Measurements from ENCODE around the gene TSPEAR. TPM values are rescaled to one million over a fixed set of nuclear protein-coding genes. Genes with fewer than 3 reads are reported as not detected.

The TSPEAR gene
- total RNA-seq, 6 experiments from 2014 or later: not detected

DNA sequence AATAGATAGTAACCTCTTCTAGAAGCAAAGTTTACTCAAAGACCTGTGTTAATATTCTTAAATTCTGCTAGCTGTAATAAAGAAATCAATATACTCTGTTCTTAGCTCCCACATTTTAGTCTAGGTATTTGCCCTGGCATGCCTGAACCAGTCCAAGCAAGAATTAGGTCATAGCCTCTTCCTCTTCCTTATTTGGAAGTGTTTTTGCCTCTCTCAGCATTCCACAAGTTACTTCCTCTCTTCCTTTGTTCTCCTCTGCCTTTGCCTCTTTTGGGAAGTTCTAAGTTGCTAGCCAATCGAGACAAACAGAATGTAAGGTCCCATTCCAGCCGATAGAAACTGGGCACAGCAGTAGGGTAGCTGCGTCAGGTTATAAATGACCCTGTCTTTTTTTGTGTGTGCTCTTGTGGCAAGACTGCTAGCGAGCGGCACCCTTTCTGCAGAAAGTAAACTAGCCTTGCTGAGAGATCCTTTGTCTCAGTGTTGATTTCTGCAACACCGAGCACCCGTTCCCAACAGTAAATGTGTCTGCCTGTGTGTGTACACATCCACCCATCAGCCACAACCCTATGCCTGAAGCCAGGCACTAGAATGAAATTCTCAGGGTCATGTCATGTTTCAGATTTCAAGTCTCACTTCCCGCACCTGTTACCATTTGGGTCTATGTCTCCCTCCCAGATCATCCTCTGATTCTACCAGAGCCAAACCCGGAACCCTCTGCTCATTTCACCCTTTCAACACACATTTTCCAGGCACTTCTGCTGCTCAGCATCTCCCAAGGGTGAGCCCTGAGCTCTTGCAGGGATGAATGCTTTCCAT lies 218.6 kb downstream of the TSPEAR start:
- Mint-ChIP-seq H3K4me1 (ENCODE audit: low read depth) (no peaks in the 10 kb centered on the region), H3K36me3 (ENCODE audit: low read depth) (peaks cover 21% of the 10 kb centered on the region), H3K27me3 (ENCODE audit: insufficient read depth) (peaks cover 22% of the 10 kb centered on the region), H3K4me3 (no peak overlapping the region), H3K9me3 (peaks cover 30% of the 10 kb centered on the region), H3K27ac (no peak overlapping the region)
- no peak for DNase-seq
- TF ChIP-seq, protein P1, sequence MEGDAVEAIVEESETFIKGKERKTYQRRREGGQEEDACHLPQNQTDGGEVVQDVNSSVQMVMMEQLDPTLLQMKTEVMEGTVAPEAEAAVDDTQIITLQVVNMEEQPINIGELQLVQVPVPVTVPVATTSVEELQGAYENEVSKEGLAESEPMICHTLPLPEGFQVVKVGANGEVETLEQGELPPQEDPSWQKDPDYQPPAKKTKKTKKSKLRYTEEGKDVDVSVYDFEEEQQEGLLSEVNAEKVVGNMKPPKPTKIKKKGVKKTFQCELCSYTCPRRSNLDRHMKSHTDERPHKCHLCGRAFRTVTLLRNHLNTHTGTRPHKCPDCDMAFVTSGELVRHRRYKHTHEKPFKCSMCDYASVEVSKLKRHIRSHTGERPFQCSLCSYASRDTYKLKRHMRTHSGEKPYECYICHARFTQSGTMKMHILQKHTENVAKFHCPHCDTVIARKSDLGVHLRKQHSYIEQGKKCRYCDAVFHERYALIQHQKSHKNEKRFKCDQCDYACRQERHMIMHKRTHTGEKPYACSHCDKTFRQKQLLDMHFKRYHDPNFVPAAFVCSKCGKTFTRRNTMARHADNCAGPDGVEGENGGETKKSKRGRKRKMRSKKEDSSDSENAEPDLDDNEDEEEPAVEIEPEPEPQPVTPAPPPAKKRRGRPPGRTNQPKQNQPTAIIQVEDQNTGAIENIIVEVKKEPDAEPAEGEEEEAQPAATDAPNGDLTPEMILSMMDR (IDR thresholded peaks at IDR 0.05): no peak

DNA sequence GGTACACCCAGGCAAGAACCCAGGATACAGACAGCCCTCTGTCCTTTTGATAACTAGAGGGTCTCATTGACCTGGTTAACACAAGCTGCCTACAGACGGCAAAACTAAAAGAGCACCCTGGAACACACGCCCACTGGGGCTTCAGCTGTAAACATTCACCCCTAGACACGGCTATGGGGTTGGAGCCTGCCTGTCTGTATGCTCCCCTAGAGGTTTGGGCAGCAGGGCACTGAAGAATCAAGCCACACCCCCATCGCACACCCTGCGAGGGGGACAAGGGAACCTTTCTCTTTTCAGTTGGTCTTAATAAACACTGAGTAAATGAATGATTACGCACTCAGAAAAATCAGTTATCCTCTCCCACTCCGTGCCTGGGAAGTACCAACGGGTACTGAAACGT lies 220.6 kb downstream of the TSPEAR start:
- TF ChIP-seq, protein P1 (IDR thresholded peaks at IDR 0.05): no peak
- peaks cover 21% of the 10 kb centered on the region for H3K36me3 Mint-ChIP-seq (ENCODE audit: low read depth)

DNA sequence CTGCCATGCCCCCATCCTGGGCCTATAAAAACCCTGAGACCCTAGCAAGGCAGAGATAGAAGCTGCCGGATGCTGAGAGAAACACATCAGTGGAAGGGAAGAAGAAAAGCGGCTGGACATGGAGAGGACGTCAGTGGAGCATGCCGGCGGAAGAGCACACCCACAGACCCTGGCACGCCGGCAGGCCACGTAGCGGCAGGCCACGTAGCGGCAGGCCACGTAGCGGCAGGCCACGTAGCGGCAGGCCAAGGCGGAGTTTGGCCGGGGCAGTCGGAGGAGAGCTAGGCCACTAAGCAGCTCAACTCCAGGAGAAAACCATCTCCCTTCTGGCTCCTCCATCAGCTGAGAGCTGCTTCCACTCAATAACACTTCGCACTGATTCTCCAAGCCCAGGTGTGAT lies 221.0 kb downstream of the TSPEAR start:
- Mint-ChIP-seq H3K4me1 (ENCODE audit: low read depth) (no peaks in the 10 kb centered on the region), H3K9me3 (peaks cover 28% of the 10 kb centered on the region), H3K4me3 (no peak overlapping the region), H3K36me3 (ENCODE audit: low read depth) (peaks cover 19% of the 10 kb centered on the region), H3K27ac (no peak overlapping the region), H3K27me3 (ENCODE audit: insufficient read depth) (peaks cover 10% of the 10 kb centered on the region)
- no peak for DNase-seq
- TF ChIP-seq, protein P1 (IDR thresholded peaks at IDR 0.05): no peak

More for the DNA sequence above, 220.6 kb downstream of the TSPEAR start:
- DNase-seq: no peak
- Mint-ChIP-seq H3K9me3 (peaks cover 30% of the 10 kb centered on the region), H3K27me3 (ENCODE audit: insufficient read depth) (peaks cover 12% of the 10 kb centered on the region), H3K4me3 (no peak overlapping the region), H3K27ac (no peak overlapping the region), H3K4me1 (ENCODE audit: low read depth) (no peaks in the 10 kb centered on the region)

DNA sequence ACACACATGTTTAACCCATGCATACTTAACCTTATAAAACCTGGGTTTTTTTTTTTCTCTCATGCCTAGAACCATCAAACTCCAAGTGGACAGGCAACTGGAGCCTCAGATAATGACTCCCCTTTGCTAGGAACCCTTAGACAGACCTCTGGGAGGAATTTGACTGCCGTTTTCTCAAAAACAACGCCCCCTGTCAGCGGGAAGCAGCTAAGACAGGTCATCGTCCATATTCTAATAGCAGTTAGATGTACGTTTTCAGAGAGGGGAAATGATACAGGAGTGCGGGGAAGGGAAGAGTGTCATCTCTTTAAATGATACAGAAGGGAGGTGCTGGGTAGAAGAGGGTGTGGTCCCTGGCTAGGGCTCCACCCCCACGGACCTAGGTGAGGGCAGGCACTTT lies 221.4 kb downstream of the TSPEAR start:
- Mint-ChIP-seq H3K36me3 (ENCODE audit: low read depth) (peaks cover 17% of the 10 kb centered on the region), H3K27ac (no peak overlapping the region), H3K4me3 (no peak overlapping the region), H3K4me1 (ENCODE audit: low read depth) (no peaks in the 10 kb centered on the region), H3K27me3 (ENCODE audit: insufficient read depth) (peaks cover 5% of the 10 kb centered on the region), H3K9me3 (peaks cover 25% of the 10 kb centered on the region)
- no peak for DNase-seq
- TF ChIP-seq, protein P1 (IDR thresholded peaks at IDR 0.05): peak; percentile 52

DNA sequence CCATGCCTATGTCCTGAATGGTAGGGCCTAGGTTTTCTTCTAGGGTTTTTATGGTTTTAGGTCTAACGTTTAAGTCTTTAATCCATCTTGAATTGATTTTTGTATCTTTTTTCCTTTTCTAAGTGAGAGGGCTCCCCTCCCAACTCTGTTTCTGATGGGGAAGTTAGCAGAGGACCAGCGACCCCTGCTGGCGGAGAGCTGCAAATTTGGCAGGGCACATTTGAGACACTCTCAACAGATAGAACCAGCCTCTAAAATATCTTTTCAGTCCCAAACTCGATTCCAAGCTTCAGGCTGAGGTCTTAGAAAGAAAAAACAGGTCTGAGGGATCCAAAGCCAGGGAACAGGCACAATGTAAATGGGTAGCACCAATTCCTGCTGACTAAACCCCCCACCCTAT lies 223.5 kb downstream of the TSPEAR start:
- DNase-seq: peak; percentile 9
- H3K4me3 Mint-ChIP-seq: no peak overlapping the region
- H3K36me3 Mint-ChIP-seq (ENCODE audit: low read depth): peaks cover 10% of the 10 kb centered on the region
- H3K27ac Mint-ChIP-seq: no peak overlapping the region
- no peaks in the 10 kb centered on the region for H3K4me1 Mint-ChIP-seq (ENCODE audit: low read depth)
- TF ChIP-seq, protein P1 (IDR thresholded peaks at IDR 0.05): peak; percentile 85
- H3K27me3 Mint-ChIP-seq (ENCODE audit: insufficient read depth): peaks cover 8% of the 10 kb centered on the region; the same call in 1 of the 2 replicates
- H3K9me3 Mint-ChIP-seq: peaks cover 13% of the 10 kb centered on the region
